Testis (tissue), 2 donors: ENCODE data around the gene COQ8A.

Experiments
- POLR2A ChIP-seq: fragments of 450-650 bp; IDR thresholded peaks from one replicate; pipeline ENCODE4 v1.6.1; 2017; ENCODE audit warnings: antibody characterized with exemption, mild to moderate bottlenecking, moderate library complexity
- TF ChIP-seq, protein P1 (sequence below), 3 experiments: fragments of 450-650 bp in 2 of 3; fragments of 200-600 bp in 1 of 3; sonication (generic) in 1 of 3; IDR thresholded peaks; one replicate each; pipeline ENCODE4 v1.5.1; 2016 to 2019; ENCODE audit warnings: antibody characterized with exemption in 3 of 3, mild to moderate bottlenecking in 2 of 3, moderate library complexity in 1 of 3

DNA sequence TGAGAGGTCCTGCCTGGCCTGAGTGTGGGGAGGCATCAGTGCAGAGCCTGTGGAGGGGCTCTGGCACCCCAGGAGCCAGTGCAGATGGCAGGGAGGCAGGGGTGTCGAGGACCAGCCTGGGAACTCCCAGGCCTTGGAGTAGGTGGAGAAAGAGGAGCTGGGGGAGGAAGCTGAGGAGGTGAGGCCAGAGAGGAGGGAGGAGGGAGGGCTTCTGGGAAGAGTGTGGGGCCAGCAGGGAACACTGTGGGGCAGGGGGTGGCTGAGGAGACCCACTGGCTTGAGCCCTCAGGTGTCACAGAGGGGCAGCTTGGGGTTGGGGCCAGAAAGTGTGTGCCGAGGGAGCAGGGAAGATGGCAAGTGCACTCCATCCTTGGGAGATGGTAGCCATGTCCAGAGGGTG is 3.8 kb downstream of the COQ8A start:
- TF ChIP-seq POLR2A: no peak
- TF ChIP-seq, protein P1, sequence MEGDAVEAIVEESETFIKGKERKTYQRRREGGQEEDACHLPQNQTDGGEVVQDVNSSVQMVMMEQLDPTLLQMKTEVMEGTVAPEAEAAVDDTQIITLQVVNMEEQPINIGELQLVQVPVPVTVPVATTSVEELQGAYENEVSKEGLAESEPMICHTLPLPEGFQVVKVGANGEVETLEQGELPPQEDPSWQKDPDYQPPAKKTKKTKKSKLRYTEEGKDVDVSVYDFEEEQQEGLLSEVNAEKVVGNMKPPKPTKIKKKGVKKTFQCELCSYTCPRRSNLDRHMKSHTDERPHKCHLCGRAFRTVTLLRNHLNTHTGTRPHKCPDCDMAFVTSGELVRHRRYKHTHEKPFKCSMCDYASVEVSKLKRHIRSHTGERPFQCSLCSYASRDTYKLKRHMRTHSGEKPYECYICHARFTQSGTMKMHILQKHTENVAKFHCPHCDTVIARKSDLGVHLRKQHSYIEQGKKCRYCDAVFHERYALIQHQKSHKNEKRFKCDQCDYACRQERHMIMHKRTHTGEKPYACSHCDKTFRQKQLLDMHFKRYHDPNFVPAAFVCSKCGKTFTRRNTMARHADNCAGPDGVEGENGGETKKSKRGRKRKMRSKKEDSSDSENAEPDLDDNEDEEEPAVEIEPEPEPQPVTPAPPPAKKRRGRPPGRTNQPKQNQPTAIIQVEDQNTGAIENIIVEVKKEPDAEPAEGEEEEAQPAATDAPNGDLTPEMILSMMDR (IDR thresholded peaks at IDR 0.05): no peak
